ENCODE results near the gene PPP1R3D.
"Not testable (repeated sequence)": the region's sequence is repeated elsewhere in the genome, so short reads cannot be mapped to it uniquely, and the experiment has no call there.

The PPP1R3D gene

GRCh38 chr20:59958626-59959025 lies 18.5 kb upstream of the PPP1R3D start:
- H3K4me3 Mint-ChIP-seq = no peak overlapping the region
- H3K9me3 Mint-ChIP-seq = no peaks in the 10 kb centered on the region
- no peak overlapping the region for H3K27ac Mint-ChIP-seq
- H3K27me3 Mint-ChIP-seq = no peaks in the 10 kb centered on the region
- no peaks in the 10 kb centered on the region for H3K4me1 Mint-ChIP-seq (ENCODE audit: low read depth)
- peaks cover 7% of the 10 kb centered on the region for H3K36me3 Mint-ChIP-seq (ENCODE audit: low read depth)

GRCh38 chr20:59958123-59958522 lies 18.0 kb upstream of the PPP1R3D start, which contains the start of gene CDH26:
Gene CDH26, plus strand, starts transcription at chr20:59958423. Its CDS starts 304 bp downstream, at chr20:59958727.
- Mint-ChIP-seq H3K36me3 (ENCODE audit: low read depth) (peaks cover 7% of the 10 kb centered on the region), H3K27ac (no peak within 1 kb of the TSS)

GRCh38 chr20:59957568-59957967 lies 17.5 kb upstream of the PPP1R3D start:
- not testable (repeated sequence) for H3K36me3 Mint-ChIP-seq (ENCODE audit: low read depth); H3K27ac Mint-ChIP-seq; H3K4me1 Mint-ChIP-seq (ENCODE audit: low read depth); H3K9me3 Mint-ChIP-seq; H3K4me3 Mint-ChIP-seq; H3K27me3 Mint-ChIP-seq

More at GRCh38 chr20:59958123-59958522, 18.0 kb upstream of the PPP1R3D start, which contains the start of gene CDH26:
- no peaks in the 10 kb centered on the region for H3K27me3 Mint-ChIP-seq
- no peak within 1 kb of the TSS for H3K4me3 Mint-ChIP-seq
- H3K9me3 Mint-ChIP-seq = no peaks in the 10 kb centered on the region
- H3K4me1 Mint-ChIP-seq (ENCODE audit: low read depth) = no peaks in the 10 kb centered on the region

DNA sequence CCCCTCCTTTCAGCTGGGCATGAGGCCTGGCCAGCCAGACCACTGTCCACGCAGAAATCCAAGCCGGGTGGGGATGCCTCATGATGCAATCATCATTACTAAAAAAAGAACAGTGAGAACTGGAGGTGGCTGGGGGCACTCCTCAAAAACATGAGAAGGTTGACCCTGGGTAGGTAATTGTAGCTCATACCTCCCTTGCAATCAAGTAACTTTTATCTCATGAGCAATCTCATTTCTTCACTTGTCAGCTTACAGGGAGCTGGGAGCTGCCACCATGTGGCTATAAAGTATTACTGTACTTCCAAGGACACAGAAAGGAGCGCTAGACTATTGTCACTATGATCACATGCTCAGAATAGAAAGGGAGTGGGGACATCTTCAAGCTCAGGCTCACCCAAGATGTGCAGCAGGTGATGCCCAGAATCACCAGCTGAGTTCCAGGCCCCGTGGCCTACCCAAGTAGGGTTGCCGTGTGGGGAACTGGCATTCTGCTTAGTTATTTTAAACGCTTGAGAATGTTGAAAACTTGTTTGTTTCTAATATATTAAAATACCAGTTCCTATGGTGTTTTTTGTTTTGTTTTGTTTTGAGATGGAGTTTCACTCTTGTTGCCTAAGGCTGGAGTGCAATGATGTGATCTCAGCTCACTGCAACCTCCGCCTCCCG lies 15.2 kb upstream of the PPP1R3D start:
- Mint-ChIP-seq H3K27ac (peak overlapping the region; percentile 21), H3K27me3 (no peaks in the 10 kb centered on the region), H3K36me3 (ENCODE audit: low read depth) (peaks cover 8% of the 10 kb centered on the region), H3K4me3 (no peak overlapping the region), H3K4me1 (ENCODE audit: low read depth) (no peaks in the 10 kb centered on the region), H3K9me3 (no peaks in the 10 kb centered on the region)

- Mint-ChIP-seq H3K4me3 (no peak overlapping the region), H3K9me3 (no peaks in the 10 kb centered on the region), H3K36me3 (ENCODE audit: low read depth) (peaks cover 5% of the 10 kb centered on the region), H3K4me1 (ENCODE audit: low read depth) (no peaks in the 10 kb centered on the region), H3K27me3 (no peaks in the 10 kb centered on the region), H3K27ac (peak overlapping the region; percentile 21)
Measured at GRCh38 chr20:59954718-59955117, 14.6 kb upstream of the PPP1R3D start.

- Mint-ChIP-seq H3K9me3 (no peaks in the 10 kb centered on the region), H3K27me3 (no peaks in the 10 kb centered on the region), H3K27ac (no peak overlapping the region), H3K4me1 (ENCODE audit: low read depth) (peaks cover 19% of the 10 kb centered on the region), H3K4me3 (no peak overlapping the region), H3K36me3 (ENCODE audit: low read depth) (peaks cover 14% of the 10 kb centered on the region)
Measured at GRCh38 chr20:59949911-59950310, 9.8 kb upstream of the PPP1R3D start.

DNA sequence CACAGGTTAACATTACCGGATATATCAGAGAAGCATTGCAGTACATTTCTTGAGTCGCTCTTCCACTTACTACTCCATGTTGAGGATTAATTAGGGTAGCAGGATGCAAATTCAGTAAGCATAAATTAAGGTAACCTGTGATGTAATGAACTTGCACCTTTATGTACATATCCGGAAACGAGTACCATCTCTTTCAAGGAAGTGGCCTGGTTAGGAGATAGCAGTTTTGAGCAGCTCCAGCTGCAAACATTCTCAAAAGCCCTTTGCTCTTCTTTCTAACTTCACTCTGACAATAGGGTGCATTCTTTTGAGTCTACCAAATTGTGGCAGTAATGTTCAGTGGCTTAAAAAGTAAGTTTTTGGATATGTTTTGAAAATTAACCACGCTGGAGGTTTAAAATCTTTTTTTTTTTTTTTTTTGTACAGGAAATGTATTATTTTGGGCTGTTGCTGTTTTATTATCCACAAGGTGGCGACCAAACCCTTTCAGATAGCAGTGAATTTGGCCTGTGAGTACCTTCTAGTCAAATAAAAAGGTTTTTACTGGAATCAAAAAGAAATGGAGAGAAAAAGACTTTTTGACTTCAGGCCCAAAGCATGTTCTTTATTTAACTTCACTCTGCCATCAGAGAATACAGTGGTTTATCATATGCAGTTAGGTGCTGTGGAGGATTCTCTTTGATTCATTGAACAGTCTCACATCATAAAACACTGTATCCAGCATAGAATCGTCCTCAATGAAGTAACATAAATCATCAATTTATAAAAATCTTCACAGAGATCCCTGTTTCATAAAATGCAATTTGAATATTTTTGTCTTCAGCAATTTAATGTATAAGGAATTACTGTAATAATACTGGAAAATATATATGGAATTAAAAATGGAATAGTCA lies 9.0 kb upstream of the PPP1R3D start:
- no peaks in the 10 kb centered on the region for H3K27me3 Mint-ChIP-seq

DNA sequence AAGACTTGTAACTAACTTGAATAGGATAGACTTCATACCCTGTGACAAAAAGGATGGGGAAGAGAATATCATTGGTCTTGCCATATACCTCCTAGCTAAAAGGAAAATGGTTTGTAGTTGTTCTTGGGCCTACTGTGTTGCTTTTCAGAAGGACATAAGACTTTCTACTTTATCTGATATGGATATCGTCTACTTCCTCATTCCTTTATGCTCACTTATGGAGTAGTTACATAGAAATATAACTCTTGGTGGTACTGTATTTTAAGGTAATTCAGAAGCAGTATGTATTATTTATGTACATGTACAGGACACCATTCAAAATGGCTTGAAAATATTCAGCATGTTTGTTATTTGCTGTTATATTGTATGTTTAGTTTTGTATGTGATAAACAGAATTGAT lies 8.1 kb upstream of the PPP1R3D start:
- Mint-ChIP-seq H3K27me3 (no peaks in the 10 kb centered on the region), H3K36me3 (ENCODE audit: low read depth) (peaks cover 27% of the 10 kb centered on the region)

More for the DNA sequence above, 9.0 kb upstream of the PPP1R3D start:
- Mint-ChIP-seq H3K36me3 (ENCODE audit: low read depth) (peaks cover 23% of the 10 kb centered on the region), H3K9me3 (no peaks in the 10 kb centered on the region), H3K4me3 (peak overlapping the region; percentile 49), H3K27ac (peak overlapping the region; percentile 89), H3K4me1 (ENCODE audit: low read depth) (peaks cover 19% of the 10 kb centered on the region)

GRCh38 chr20:59947376-59947775 lies 7.3 kb upstream of the PPP1R3D start:
- H3K36me3 Mint-ChIP-seq (ENCODE audit: low read depth) = peaks cover 28% of the 10 kb centered on the region
- no peak overlapping the region for H3K4me3 Mint-ChIP-seq
- no peaks in the 10 kb centered on the region for H3K27me3 Mint-ChIP-seq
- peaks cover 19% of the 10 kb centered on the region for H3K4me1 Mint-ChIP-seq (ENCODE audit: low read depth)
- H3K27ac Mint-ChIP-seq = no peak overlapping the region
- no peaks in the 10 kb centered on the region for H3K9me3 Mint-ChIP-seq

More for the DNA sequence above, 8.1 kb upstream of the PPP1R3D start:
- no peak overlapping the region for H3K27ac Mint-ChIP-seq
- H3K4me3 Mint-ChIP-seq = no peak overlapping the region
- no peaks in the 10 kb centered on the region for H3K9me3 Mint-ChIP-seq
- H3K4me1 Mint-ChIP-seq (ENCODE audit: low read depth) = peaks cover 19% of the 10 kb centered on the region

DNA sequence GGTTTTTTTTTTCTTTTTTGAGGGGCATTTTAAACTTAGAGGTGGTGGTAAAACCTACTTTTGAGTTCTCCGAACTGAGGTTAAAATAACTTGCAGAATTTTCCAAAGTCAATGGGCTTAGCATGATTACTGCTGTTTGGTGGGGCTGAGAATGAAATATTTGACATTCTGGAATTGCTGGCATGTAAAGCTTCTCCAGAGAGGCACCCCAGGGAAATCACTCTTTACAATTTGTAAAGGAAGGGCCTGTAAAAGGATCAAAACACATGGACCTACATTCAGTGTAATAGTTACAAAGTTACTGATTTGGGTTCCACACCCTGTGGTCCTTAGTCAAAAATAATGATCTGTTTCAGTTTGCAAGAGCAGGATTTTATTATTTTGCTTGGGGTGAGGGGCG lies 5.6 kb upstream of the PPP1R3D start:
- H3K4me1 Mint-ChIP-seq (ENCODE audit: low read depth) = peaks cover 34% of the 10 kb centered on the region
- peaks cover 29% of the 10 kb centered on the region for H3K36me3 Mint-ChIP-seq (ENCODE audit: low read depth)
- H3K27me3 Mint-ChIP-seq = no peaks in the 10 kb centered on the region
- H3K27ac Mint-ChIP-seq = no peak overlapping the region
- no peaks in the 10 kb centered on the region for H3K9me3 Mint-ChIP-seq
- H3K4me3 Mint-ChIP-seq = no peak overlapping the region

- Mint-ChIP-seq H3K4me3 (no peak overlapping the region), H3K27me3 (no peaks in the 10 kb centered on the region), H3K9me3 (no peaks in the 10 kb centered on the region), H3K27ac (no peak overlapping the region), H3K4me1 (ENCODE audit: low read depth) (peaks cover 34% of the 10 kb centered on the region), H3K36me3 (ENCODE audit: low read depth) (peaks cover 27% of the 10 kb centered on the region)
Measured at GRCh38 chr20:59945175-59945574, 5.1 kb upstream of the PPP1R3D start.

DNA sequence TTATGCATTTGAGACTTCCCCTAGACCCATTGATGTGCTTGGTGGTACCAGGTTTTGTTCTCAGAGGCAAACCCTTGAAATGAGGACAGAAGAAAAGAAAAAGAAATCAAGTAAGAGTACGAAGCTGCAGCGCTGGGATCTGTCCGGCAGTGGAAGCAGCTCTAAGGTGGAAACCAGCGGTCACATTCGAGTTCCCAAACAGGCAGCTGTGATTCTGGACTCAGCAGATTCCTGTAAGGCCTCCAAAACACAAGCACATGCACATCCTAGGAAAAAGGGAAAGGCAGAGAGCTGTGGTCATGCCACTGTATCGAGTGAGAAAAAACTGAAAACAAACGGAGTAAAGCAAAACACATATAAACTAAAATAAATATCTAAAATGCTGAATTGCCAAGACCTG lies 4.6 kb upstream of the PPP1R3D start:
- peaks cover 27% of the 10 kb centered on the region for H3K36me3 Mint-ChIP-seq (ENCODE audit: low read depth)
- H3K27me3 Mint-ChIP-seq = no peaks in the 10 kb centered on the region
- no peak overlapping the region for H3K27ac Mint-ChIP-seq
- H3K4me3 Mint-ChIP-seq = no peak overlapping the region
- H3K4me1 Mint-ChIP-seq (ENCODE audit: low read depth) = peaks cover 34% of the 10 kb centered on the region
- H3K9me3 Mint-ChIP-seq = no peaks in the 10 kb centered on the region

DNA sequence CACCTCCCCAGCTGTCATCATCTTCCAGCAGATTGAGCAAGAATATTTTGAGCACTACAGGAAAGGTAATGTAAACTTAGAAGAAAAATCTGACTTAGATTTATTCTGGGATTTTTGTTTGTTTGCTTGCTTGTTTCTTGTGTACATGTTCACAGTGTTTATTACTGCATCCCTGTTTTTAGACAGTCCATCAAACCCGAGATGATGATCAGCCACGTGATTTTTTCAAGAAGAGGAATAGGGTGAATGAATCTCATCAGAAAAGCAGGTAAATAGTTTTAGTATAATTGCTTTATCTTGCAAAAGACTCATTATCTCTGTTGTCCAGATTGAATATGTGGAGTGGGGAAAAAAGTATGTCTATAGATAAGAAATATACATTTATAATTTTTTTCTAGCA lies 2.1 kb upstream of the PPP1R3D start:
- no peaks in the 10 kb centered on the region for H3K27me3 Mint-ChIP-seq
- peaks cover 39% of the 10 kb centered on the region for H3K4me1 Mint-ChIP-seq (ENCODE audit: low read depth)
- no peaks in the 10 kb centered on the region for H3K9me3 Mint-ChIP-seq
- H3K4me3 Mint-ChIP-seq = no peak overlapping the region
- peaks cover 39% of the 10 kb centered on the region for H3K36me3 Mint-ChIP-seq (ENCODE audit: low read depth)
- H3K27ac Mint-ChIP-seq = no peak overlapping the region

GRCh38 chr20:59940956-59941294 lies 820 bp upstream of the PPP1R3D start:
- Mint-ChIP-seq H3K27me3 (no peaks in the 10 kb centered on the region), H3K36me3 (ENCODE audit: low read depth) (peaks cover 36% of the 10 kb centered on the region), H3K4me3 (peak overlapping the region; percentile 96), H3K4me1 (ENCODE audit: low read depth) (peaks cover 38% of the 10 kb centered on the region), H3K27ac (peak overlapping the region; percentile 96), H3K9me3 (no peaks in the 10 kb centered on the region)

DNA sequence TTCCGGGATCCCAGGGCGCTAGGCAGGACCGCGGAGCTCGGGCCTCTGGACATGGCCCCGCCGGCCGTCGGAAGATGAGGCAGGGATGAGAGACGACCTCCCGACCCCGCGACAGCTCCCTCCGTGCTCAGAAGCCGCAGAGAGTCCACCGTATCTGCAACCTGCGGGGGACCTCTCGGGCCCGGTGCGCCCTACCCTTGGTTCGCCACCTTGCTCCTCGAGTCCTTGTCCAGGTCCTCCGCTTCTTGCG lies 301 bp downstream of the PPP1R3D start:
- peak overlapping the region; percentile 74 for H3K27ac Mint-ChIP-seq
- H3K36me3 Mint-ChIP-seq (ENCODE audit: low read depth) = peaks cover 28% of the 10 kb centered on the region
- H3K27me3 Mint-ChIP-seq = no peaks in the 10 kb centered on the region
- H3K4me1 Mint-ChIP-seq (ENCODE audit: low read depth) = peaks cover 33% of the 10 kb centered on the region
- H3K4me3 Mint-ChIP-seq = peak overlapping the region; percentile 96
- no peaks in the 10 kb centered on the region for H3K9me3 Mint-ChIP-seq
